HUES64 (cell line): Measurements from ENCODE around the gene ANO5.
"Not testable (repeated sequence)": the region's sequence is repeated elsewhere in the genome, so short reads cannot be mapped to it uniquely, and the experiment has no call there.

Source experiments
- H3K27ac ChIP-seq: 2 replicates; pipeline ENCODE4 v1.7.0; 2013; ENCODE audit warnings: low read depth, low read length, inconsistent platforms
- H3K27me3 ChIP-seq: 2 replicates; pipeline ENCODE4 v1.6.1; 2013; ENCODE audit warnings: mild to moderate bottlenecking, low read length; ENCODE audit not compliant: insufficient read depth
- H3K36me3 ChIP-seq: 2 replicates; pipeline ENCODE4 v1.6.1; 2013; ENCODE audit warnings: mild to moderate bottlenecking, low read length; ENCODE audit not compliant: insufficient read depth
- H3K4me1 ChIP-seq: 2 replicates; pipeline ENCODE4 v1.6.1; 2013; ENCODE audit warnings: mild to moderate bottlenecking, low read length, moderate library complexity; ENCODE audit not compliant: insufficient read depth
- H3K4me3 ChIP-seq: 2 replicates; pipeline ENCODE4 v1.5.1; 2013; ENCODE audit warnings: mild to moderate bottlenecking, low read length, moderate library complexity
- H3K9ac ChIP-seq: 2 replicates; pipeline ENCODE4 v1.6.1; 2013; ENCODE audit warnings: mild to moderate bottlenecking, low read depth, low read length
- H3K9me3 ChIP-seq: 2 replicates; pipeline ENCODE4 v1.6.1; 2013; ENCODE audit warnings: low read depth, low read length; ENCODE audit not compliant: insufficient read depth
- WGBS: fragments of 150-250, 120-280 bp; methylation state at CpG from one replicate; pipeline ENCODE4 v1.1.7; 2013; ENCODE audit warnings: missing lambda C conversion rate; 5-methylcytosine and 5-hydroxymethylcytosine counted together

The ANO5 gene

GRCh38 chr11:22256876-22257275, 64.0 kb downstream of the ANO5 start:
- H3K9ac ChIP-seq: no peak overlapping the region
- peaks cover 3% of the 10 kb centered on the region; the same call in 1 of the 2 replicates for H3K36me3 ChIP-seq
- no peaks in the 10 kb centered on the region for H3K9me3 ChIP-seq
- H3K27me3 ChIP-seq: no peaks in the 10 kb centered on the region
- no CpG with 5 or more reads among the region's 1 CpG for WGBS
- H3K4me1 ChIP-seq: no peaks in the 10 kb centered on the region
- no peak overlapping the region for H3K27ac ChIP-seq
- no peak overlapping the region for H3K4me3 ChIP-seq

GRCh38 chr11:22263613-22264012, 70.7 kb downstream of the ANO5 start:
- no peaks in the 10 kb centered on the region for H3K4me1 ChIP-seq
- no peaks in the 10 kb centered on the region for H3K9me3 ChIP-seq
- no peaks in the 10 kb centered on the region; the same call in 1 of the 2 replicates for H3K36me3 ChIP-seq
- H3K27me3 ChIP-seq: no peaks in the 10 kb centered on the region
- H3K27ac ChIP-seq: no peak overlapping the region
- no peak overlapping the region for H3K4me3 ChIP-seq
- H3K9ac ChIP-seq: no peak overlapping the region
- 100% methylated on average over 2 of the region's 2 CpGs for WGBS

DNA sequence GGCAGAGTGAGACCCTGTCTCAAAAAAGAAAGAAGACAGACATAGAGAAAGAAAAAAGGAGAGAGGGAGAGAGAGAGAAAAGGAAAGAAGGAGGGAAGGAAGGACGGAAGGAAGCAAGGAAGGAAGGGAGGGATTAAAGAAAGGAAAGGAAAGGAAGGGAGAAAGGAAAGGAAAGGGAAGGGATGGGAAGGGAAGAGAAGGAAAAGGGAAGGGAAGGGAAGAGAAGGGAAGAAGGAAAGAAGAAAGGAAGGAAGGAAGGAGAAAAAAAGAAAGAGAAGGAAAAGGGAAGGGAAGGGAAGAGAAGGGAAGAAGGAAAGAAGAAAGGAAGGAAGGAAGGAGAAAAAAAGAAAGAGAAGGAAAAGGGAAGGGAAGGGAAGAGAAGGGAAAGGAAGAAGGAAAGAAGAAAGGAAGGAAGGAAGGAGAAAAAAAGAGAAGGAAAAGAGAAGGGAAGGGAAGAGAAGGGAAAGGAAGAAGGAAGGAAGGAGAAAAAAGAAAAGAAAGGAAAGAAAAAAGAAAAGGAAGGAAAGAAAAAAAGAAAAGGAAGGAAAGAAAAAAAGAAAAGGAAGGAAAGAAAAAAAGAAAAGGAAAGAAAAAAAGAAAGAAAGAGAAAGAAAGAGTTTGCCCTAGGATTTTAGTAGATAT, 76.2 kb downstream of the ANO5 start:
- not testable (repeated sequence) for H3K9me3 ChIP-seq, H3K9ac ChIP-seq, H3K4me1 ChIP-seq, H3K27me3 ChIP-seq, H3K4me3 ChIP-seq, H3K36me3 ChIP-seq, H3K27ac ChIP-seq
- 94% methylated on average over 1 of the region's 1 CpG for WGBS

GRCh38 chr11:22273781-22274180, 80.9 kb downstream of the ANO5 start:
- Histone ChIP-seq H3K9me3 (no peaks in the 10 kb centered on the region), H3K4me1 (no peaks in the 10 kb centered on the region), H3K36me3 (no peaks in the 10 kb centered on the region), H3K4me3 (no peak overlapping the region), H3K27ac (no peak overlapping the region), H3K9ac (no peak overlapping the region), H3K27me3 (no peaks in the 10 kb centered on the region)
- WGBS: no CpG with 5 or more reads among the region's 1 CpG

- Histone ChIP-seq H3K36me3 (no peaks in the 10 kb centered on the region), H3K9me3 (no peaks in the 10 kb centered on the region), H3K9ac (no peak overlapping the region), H3K27ac (no peak overlapping the region), H3K4me3 (no peak overlapping the region), H3K4me1 (no peaks in the 10 kb centered on the region), H3K27me3 (no peaks in the 10 kb centered on the region)
Measured at GRCh38 chr11:22275600-22275999, 82.7 kb downstream of the ANO5 start.

DNA sequence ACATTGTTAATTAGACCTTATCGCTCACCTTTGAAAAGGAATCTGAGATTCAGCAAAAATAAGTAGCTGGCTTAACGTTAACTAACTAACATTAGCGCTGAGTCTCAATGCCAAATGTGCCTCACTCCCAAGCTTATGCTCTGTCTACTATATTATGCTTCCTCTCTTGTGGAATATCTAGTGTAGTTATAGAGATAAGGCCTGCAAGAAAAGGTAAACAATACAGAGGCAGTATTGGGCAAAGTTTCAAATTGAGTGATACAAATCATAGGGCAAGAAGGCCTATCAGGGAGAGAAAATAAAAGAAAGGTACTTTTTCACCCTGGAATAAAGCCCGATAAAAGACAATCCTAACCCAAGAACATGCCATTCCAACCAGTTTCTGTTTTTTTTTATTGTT, 83.7 kb downstream of the ANO5 start:
- Histone ChIP-seq H3K4me3 (no peak overlapping the region), H3K4me1 (no peaks in the 10 kb centered on the region), H3K9ac (no peak overlapping the region), H3K36me3 (no peaks in the 10 kb centered on the region), H3K27ac (no peak overlapping the region), H3K27me3 (no peaks in the 10 kb centered on the region), H3K9me3 (no peaks in the 10 kb centered on the region)
- WGBS: 97% methylated on average over 4 of the region's 4 CpGs

DNA sequence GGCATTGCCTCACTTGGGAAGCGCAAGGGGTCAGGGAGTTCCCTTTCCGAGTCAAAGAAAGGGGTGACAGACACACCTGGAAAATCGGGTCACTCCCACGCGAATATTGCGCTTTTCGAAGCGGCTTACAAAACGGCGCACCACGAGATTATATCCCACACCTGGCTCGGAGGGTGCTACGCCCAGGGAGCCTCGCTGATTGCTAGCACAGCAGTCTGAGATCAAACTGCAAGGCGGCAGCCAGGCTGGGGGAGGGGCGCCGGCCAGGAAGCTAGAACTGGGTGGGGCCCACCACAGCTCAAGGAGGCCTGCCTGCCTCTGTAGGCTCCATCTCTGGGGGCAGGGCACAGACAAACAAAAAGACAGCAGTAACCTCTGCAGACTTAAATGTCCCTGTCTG, 92.1 kb downstream of the ANO5 start:
- H3K36me3 ChIP-seq, H3K27ac ChIP-seq: not testable (repeated sequence)
- WGBS: 95% methylated on average over 17 of the region's 17 CpGs

DNA sequence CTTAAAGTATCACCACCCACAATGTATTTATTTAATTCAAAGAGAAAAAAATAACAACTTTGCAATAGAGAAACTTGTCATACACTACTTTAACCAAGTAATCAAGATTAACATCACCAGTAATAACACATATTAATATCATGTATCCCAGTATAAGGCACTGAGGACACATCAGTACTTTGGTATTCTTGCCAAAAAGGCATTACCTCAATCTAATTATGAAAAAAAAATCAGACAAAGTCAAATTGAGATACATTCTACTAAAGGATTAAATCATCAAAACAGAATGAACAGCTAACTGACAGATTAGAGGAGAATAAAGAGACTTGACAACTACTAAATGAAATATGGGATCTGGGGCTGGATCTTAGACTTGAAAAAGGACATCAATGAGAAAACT, 109.5 kb downstream of the ANO5 start:
- H3K4me3 ChIP-seq: no peak overlapping the region
- H3K9me3 ChIP-seq: no peaks in the 10 kb centered on the region
- H3K4me1 ChIP-seq: no peaks in the 10 kb centered on the region
- H3K36me3 ChIP-seq: no peaks in the 10 kb centered on the region
- H3K27me3 ChIP-seq: no peaks in the 10 kb centered on the region
- H3K27ac ChIP-seq: no peak overlapping the region
- no peak overlapping the region for H3K9ac ChIP-seq

More for the DNA sequence above, 92.1 kb downstream of the ANO5 start:
- H3K9me3 ChIP-seq, H3K4me1 ChIP-seq, H3K4me3 ChIP-seq, H3K27me3 ChIP-seq, H3K9ac ChIP-seq: not testable (repeated sequence)

DNA sequence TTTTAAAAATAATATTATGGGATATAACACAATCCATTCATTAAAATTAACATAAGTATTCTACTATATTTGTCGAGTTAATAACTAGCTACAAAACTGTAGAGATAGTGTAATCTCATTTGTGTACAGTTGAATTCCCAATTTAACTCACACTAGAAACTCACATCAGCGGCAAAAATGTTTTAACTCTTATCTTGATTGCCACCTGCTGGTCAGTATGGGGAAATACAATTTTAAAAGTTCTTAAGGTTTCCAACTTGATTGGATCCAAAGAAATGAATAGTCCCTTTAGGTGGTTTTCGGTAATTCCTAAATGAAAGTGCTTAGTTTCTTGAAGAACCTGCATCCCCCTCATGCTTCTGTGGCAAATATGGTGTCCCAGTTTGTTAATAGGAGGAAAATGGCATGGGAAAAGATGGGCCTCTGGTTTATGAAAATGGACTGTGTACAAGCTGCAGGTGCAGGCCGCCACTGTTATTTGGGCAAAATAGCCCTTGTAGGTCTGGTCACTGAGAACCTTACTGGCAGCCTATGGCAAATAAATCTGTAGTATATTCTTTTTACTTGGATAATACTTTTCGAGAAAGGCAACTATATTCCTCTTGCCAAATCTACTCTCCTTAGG, 111.6 kb downstream of the ANO5 start:
- Histone ChIP-seq H3K4me1 (no peaks in the 10 kb centered on the region), H3K27me3 (no peaks in the 10 kb centered on the region), H3K4me3 (no peak overlapping the region), H3K9me3 (no peaks in the 10 kb centered on the region), H3K9ac (no peak overlapping the region), H3K27ac (no peak overlapping the region), H3K36me3 (no peaks in the 10 kb centered on the region)
- 62% methylated on average over 4 of the region's 5 CpGs for WGBS

DNA sequence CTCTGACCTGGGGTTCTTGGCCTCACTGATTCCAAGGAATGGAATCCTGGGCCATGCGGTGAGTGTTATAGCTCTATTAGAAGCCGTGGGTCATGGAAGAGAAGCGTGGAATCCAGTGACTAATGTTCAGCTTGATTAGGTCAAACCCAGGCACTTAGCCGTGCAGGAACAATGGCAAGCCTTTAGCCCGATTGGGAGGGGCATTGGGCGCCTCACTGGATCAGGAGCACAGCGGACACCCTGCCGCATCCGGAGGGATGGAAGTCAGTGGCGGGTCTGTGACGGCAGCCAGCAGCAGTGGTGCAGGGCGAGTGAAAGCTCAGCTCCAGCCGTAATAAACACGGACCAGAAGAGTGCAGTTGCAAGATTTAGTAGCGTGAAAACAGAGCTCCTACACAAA, 124.8 kb downstream of the ANO5 start:
- no peaks in the 10 kb centered on the region for H3K4me1 ChIP-seq
- H3K36me3 ChIP-seq: no peaks in the 10 kb centered on the region
- H3K27me3 ChIP-seq: no peaks in the 10 kb centered on the region
- H3K27ac ChIP-seq: no peak overlapping the region
- 96% methylated on average over 15 of the region's 15 CpGs for WGBS
- H3K4me3 ChIP-seq: no peak overlapping the region
- no peak overlapping the region for H3K9ac ChIP-seq
- H3K9me3 ChIP-seq: no peaks in the 10 kb centered on the region

DNA sequence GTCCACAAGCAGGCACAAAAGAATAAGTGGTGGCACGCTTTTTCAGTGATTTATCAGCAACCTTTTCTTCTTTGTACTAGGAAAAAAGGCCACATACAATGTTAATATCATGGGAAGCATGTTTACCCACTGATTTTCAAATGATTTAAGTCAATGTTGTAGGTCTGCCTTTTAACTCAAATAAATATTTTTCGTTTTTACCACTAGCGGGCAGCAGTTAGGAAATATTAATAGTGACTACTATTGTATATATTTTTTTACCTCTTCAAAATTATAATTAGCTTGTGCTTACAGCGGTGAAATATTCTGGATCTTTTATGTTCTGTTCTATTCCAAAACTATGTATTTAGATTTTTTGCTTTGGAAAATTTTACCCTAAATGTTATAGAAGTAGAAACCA, 138.9 kb downstream of the ANO5 start:
- Histone ChIP-seq H3K27me3 (peaks cover 5% of the 10 kb centered on the region; the same call in 1 of the 2 replicates), H3K4me3 (no peak overlapping the region), H3K36me3 (no peaks in the 10 kb centered on the region), H3K9ac (no peak overlapping the region), H3K4me1 (peaks cover 16% of the 10 kb centered on the region), H3K27ac (no peak overlapping the region), H3K9me3 (no peaks in the 10 kb centered on the region)
- WGBS: 83% methylated on average over 1 of the region's 4 CpGs
